Stomach smooth muscle (tissue), 2 donors: Measurements from ENCODE around the gene TMEM87B.
A peak's percentile ranks its signal among the peaks of the same experiment; 100 is the strongest.

Experiments used
- H3K27ac ChIP-seq: one replicate; pipeline ENCODE4 v1.7.0; 2013; ENCODE audit warnings: mild to moderate bottlenecking, low read length, inconsistent platforms
- H3K27me3 ChIP-seq, 2 donors: one replicate each; pipeline ENCODE4 v1.7.0; 2013; ENCODE audit warnings: low read length in 2 of 2; ENCODE audit not compliant: insufficient read depth in 2 of 2, control insufficient read depth in 1 of 2
- H3K36me3 ChIP-seq, 2 donors: one replicate each; pipeline ENCODE4 v1.7.0; 2013; ENCODE audit warnings: low read length in 2 of 2; ENCODE audit not compliant: control insufficient read depth in 2 of 2, insufficient read depth in 2 of 2
- H3K4me1 ChIP-seq: one replicate; pipeline ENCODE4 v1.7.0; 2013; ENCODE audit warnings: low read length; ENCODE audit not compliant: control insufficient read depth, insufficient read depth
- H3K4me3 ChIP-seq, 2 donors: one replicate each; pipeline ENCODE4 v1.7.0; 2013; ENCODE audit warnings: low read length in 2 of 2
- H3K9ac ChIP-seq, 2 donors: one replicate each; pipeline ENCODE4 v1.7.0; 2013; ENCODE audit warnings: low read length in 2 of 2, mild to moderate bottlenecking in 1 of 2
- H3K9me3 ChIP-seq, 2 donors: one replicate each; pipeline ENCODE4 v1.7.0; 2013; ENCODE audit warnings: low read length in 2 of 2; ENCODE audit not compliant: control insufficient read depth in 2 of 2
- donor health status: healthy.
- donor health status: Pancreatic carcinoma.

TMEM87B gene

DNA sequence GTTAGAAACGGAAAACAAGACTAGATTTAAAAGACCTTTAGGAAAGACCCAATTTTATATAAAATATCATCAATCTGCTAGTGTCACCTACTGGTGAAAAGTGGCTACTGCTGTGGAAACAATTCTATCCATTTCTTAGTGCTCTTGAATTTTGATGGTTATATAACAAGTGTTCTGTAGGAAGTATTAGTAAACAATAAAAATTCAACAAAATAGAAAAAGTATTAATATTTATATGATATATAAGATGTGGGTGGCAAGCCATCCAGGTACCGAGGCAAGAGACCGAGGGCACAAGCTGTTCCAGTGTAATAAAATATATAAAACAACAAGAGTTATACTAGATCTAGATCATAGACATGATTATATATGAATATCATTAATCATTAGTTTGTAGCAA is 6.2 kb upstream of the TMEM87B start:
- H3K27me3 ChIP-seq = no peaks in the 10 kb centered on the region
- H3K9me3 ChIP-seq = peaks cover 0 to 2% of the 10 kb centered on the region in 2 donors
- H3K4me1 ChIP-seq = peaks cover 6% of the 10 kb centered on the region
- no peak overlapping the region for H3K27ac ChIP-seq
- H3K4me3 ChIP-seq = no peak overlapping the region
- no peaks in the 10 kb centered on the region for H3K36me3 ChIP-seq
- no peak overlapping the region for H3K9ac ChIP-seq

DNA sequence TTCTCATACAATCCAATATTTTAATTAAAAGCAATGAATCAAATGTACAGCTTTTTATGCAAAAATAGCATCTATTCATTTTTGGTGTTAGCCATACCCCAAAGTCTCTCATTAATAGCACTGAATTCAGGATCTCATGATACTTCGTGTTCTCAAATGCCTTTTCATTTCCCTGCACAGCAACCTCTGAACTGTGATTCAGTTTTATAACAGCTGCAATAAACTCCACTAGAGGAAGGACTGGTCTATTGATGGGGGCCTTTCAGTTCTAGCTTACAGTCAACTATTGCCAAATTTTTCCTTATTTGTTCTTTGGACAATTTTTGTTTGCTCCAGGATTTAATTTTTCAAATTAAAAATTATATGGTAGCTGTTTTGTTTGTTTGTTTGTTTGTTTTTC is 4.8 kb upstream of the TMEM87B start:
- peaks cover 7% of the 10 kb centered on the region for H3K4me1 ChIP-seq
- no peak overlapping the region for H3K9ac ChIP-seq
- H3K4me3 ChIP-seq = no peak overlapping the region
- H3K36me3 ChIP-seq = no peaks in the 10 kb centered on the region
- H3K9me3 ChIP-seq = no peaks in the 10 kb centered on the region
- no peaks in the 10 kb centered on the region for H3K27me3 ChIP-seq
- no peak overlapping the region for H3K27ac ChIP-seq

DNA sequence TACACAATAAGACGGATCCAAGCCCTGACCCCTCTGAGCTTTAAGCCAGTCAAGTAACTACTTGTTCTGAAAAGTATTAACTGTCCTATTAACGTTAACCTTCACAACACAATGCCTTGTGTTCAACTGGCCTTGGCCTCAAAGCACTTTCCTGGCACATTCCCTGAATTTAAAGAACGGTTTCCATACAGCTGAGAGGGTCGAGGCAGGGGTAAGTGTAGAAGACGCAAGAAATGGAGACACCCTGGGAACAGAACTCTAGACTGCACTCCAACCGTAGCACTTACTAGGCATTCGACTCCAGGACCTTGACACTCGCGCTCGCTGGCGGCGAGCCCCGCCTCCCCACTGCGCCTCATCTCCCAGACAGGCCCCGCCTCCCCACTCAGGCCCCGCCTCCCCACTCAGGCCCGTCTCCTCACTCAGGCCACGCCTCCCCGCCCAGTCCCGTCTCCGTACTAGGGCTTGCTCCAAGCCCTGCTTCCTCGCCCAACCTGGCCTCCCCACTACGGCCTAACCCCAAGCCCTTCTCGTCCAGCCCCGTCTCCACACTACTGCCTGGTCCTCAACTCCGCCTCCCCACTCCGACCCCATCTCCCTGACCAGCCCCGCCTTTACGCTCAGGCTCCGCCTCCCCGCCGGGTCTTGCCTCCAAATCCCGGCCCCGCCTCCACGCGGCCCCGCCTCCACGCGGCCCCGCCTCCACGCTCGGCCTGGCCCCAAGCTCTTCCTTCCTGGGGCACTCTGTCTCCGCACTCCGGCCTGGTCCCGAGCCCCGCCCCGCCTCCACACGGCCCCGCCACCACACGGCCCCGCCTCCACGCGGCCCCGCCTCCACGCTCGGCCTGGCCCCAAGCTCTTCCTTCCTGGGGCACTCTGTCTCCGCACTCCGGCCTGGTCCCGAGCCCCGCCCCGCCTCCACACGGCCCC is 887 bp upstream of the TMEM87B start:
- peak overlapping the region; percentile 81 for H3K4me3 ChIP-seq
- H3K4me1 ChIP-seq = peaks cover 9% of the 10 kb centered on the region
- no peaks in the 10 kb centered on the region for H3K9me3 ChIP-seq
- H3K36me3 ChIP-seq = no peaks in the 10 kb centered on the region
- peak overlapping the region; percentile 67 to 86 for H3K9ac ChIP-seq
- H3K27me3 ChIP-seq = no peaks in the 10 kb centered on the region
- peak overlapping the region; percentile 85 for H3K27ac ChIP-seq

DNA sequence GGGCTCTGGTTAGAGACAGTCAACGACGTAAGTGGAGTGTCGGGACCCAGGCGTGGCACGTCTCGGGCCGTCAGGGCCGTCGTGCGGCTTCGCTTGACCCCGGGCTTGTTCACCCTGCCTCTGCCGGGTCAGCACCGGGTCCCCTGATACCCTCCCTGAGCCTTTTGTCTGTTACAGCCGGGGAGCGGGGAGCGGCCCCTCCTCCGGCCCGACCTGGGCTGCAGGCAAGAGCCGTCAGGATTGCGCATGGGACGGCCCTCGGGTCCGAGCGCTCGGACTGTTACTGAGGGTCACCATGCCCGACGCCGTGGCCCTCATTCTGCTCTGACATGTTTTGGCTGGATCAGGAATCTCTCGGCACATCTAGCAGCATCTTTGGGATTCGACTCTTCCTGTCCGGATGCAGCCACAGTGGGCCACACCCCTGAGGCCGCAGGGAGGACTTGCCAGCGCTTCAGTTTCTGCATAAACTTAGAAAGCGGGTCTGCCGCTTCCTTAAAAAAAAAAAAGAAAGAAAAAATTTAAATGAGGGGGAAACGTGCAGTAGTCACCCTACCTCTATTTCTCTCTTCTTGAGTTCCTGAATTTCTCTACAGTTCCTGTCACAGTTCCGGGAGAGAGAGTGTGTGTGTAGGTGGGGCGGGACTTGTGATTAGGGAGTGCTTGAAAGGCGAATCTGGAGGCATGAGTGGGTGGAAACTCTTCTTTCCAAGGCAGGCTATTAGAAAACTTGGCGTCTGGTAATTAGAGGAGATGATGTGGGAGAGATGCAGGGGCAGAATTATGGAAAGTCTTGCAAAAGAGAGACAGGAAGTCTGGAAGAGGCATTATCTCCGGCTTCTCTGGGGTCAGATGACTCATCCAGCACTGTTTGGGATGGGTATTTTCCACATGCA is 909 bp downstream of the TMEM87B start:
- H3K36me3 ChIP-seq = no peaks in the 10 kb centered on the region
- H3K4me3 ChIP-seq = peak overlapping the region; percentile 87 to 90
- peak overlapping the region; percentile 90 for H3K27ac ChIP-seq
- no peaks in the 10 kb centered on the region for H3K27me3 ChIP-seq
- peaks cover 9% of the 10 kb centered on the region for H3K4me1 ChIP-seq
- H3K9me3 ChIP-seq = no peaks in the 10 kb centered on the region
- peak overlapping the region; percentile 76 to 80 for H3K9ac ChIP-seq

DNA sequence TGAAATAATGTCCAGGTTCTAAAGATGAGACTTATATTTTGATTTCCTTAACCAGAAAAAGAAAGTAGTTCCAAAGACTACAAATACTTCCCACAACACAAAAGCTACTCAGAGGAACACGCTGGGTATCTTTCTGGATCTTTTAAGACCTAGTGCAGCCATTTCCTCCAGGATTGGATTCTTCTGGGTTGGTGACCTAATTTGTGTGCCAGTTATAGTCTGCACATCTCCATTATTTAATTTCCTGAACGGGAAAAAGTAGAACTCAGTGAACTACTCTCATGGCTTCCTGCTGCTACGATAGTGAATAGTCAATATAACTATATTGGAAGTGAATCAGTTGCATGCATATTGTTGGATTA is 1.5 kb downstream of the TMEM87B start:
- H3K27me3 ChIP-seq = no peaks in the 10 kb centered on the region
- H3K4me1 ChIP-seq = peaks cover 9% of the 10 kb centered on the region
- H3K27ac ChIP-seq = peak overlapping the region; percentile 90
- peak overlapping the region in 1 of 2 donors; percentile 76 for H3K9ac ChIP-seq
- peak overlapping the region; percentile 87 to 90 for H3K4me3 ChIP-seq
- H3K36me3 ChIP-seq = no peaks in the 10 kb centered on the region
- H3K9me3 ChIP-seq = no peaks in the 10 kb centered on the region

DNA sequence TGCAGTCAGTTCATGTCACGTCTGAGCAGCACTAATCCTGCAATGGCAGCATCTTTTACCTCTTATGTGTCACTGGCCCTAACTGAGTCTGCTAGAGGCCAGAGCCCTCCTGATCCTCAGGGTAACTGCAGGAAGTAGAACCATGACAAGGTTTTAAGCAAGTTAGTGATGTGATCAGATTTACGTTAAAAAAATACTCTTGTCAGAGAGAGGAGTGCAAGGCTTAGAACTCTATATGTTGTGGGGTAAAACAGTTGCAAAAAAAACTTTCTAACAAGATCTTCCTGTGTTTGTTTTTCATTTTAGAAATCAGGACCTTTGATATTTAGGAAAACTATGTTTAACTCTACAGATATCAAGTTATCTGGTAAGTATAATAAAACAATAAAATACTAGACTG is 4.6 kb downstream of the TMEM87B start:
- H3K4me3 ChIP-seq = no peak overlapping the region
- peaks cover 3% of the 10 kb centered on the region for H3K4me1 ChIP-seq
- no peak overlapping the region for H3K27ac ChIP-seq
- H3K9ac ChIP-seq = no peak overlapping the region
- H3K9me3 ChIP-seq = no peaks in the 10 kb centered on the region
- no peaks in the 10 kb centered on the region for H3K27me3 ChIP-seq
- peaks cover 9 to 10% of the 10 kb centered on the region in 2 donors for H3K36me3 ChIP-seq

DNA sequence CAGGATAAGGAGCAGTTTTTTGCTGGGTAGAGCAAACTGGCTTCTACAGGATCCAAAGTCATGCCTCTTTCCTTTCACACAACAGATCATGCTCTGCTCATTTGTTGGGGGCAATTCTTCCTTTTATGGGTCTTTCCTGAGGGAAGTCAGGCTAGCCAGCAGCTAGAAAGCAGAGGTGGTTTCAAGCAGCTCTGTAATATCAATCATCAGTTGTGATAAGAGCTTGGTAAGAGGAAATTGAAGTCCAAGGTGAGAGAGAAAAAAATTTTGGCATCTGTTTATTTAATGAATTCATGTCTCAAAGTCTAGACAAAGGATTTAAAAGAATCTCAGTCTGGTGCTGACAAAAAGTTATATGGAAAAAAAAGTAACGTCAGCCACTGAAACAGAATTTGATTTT is 6.2 kb downstream of the TMEM87B start:
- Histone ChIP-seq H3K4me1 (peaks cover 3% of the 10 kb centered on the region), H3K9ac (no peak overlapping the region), H3K27ac (no peak overlapping the region), H3K4me3 (no peak overlapping the region), H3K27me3 (no peaks in the 10 kb centered on the region), H3K36me3 (peaks cover 10 to 13% of the 10 kb centered on the region in 2 donors), H3K9me3 (no peaks in the 10 kb centered on the region)

DNA sequence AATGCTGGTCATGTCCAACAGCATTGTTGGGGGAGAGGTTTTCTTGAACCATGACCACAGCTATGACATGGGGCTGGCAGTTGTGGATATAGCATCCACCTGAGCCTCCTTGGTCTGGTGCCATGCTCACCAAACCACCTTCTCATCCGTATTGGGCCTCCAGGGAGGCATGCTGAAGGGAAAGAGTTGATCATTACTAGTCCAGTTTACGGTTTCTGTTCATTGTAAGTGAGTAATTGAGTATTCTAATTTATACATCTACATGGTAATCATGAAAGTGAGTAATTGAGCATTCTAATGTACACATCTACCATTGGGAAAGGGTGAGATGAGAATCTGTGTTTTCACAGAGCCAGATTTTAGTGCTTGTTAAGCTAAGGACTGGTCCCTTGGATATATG is 6.8 kb downstream of the TMEM87B start:
- Histone ChIP-seq H3K27me3 (no peaks in the 10 kb centered on the region), H3K4me1 (peaks cover 2% of the 10 kb centered on the region), H3K9ac (no peak overlapping the region), H3K36me3 (peaks cover 10 to 14% of the 10 kb centered on the region in 2 donors), H3K9me3 (no peaks in the 10 kb centered on the region), H3K27ac (no peak overlapping the region), H3K4me3 (no peak overlapping the region)

DNA sequence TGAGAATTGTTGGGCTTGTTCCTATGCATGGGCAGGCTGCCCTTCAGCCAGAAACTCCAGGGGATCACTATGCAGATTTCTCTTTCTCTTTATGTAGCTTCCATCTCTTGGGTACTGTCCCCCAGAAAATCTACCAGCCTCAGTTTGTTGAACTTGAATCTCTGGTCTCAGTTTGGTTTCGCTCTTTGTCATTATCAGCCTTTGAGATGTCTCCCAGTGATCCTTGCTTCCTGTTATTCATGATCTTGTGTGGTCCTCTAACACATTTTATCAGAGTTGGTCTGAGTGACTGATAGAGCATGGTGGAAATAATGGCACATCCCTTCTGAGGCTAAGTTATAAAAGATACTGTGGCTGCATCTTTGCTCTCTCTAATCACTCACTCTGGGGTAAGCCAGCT is 7.8 kb downstream of the TMEM87B start:
- peaks cover 14 to 18% of the 10 kb centered on the region in 2 donors for H3K36me3 ChIP-seq
- no peak overlapping the region for H3K27ac ChIP-seq
- H3K4me1 ChIP-seq = no peaks in the 10 kb centered on the region
- H3K4me3 ChIP-seq = no peak overlapping the region
- H3K9me3 ChIP-seq = no peaks in the 10 kb centered on the region
- no peaks in the 10 kb centered on the region for H3K27me3 ChIP-seq
- no peak overlapping the region for H3K9ac ChIP-seq

DNA sequence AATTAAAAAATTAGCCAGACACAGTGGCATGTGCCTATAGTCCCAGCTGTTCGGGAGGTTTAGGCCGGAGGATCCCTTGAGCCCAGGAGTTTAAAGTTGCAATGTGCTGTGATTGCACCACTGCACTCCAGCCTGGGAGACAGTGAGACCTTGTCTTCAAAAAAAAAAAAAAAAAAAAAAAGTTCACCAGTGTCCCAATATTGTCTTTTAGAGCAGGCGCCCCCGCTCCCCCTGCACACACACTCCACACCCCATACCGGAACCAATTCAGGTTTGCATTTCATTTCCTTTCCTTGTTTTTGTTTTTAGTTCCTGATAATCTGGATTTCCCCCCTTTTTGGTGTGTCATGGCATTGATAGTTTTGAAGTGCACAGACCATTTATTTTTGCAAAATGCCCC is 10.4 kb downstream of the TMEM87B start:
- H3K9me3 ChIP-seq = no peaks in the 10 kb centered on the region
- peaks cover 17 to 22% of the 10 kb centered on the region in 2 donors for H3K36me3 ChIP-seq
- H3K4me1 ChIP-seq = no peaks in the 10 kb centered on the region
- H3K4me3 ChIP-seq = no peak overlapping the region
- H3K27me3 ChIP-seq = no peaks in the 10 kb centered on the region
- no peak overlapping the region for H3K9ac ChIP-seq
- H3K27ac ChIP-seq = no peak overlapping the region
